NCI-H748 (cell line): Measurements from ENCODE around the gene DMBT1.

Source experiments
- DNase-seq: peaks from one replicate; lab custom pipeline; 2025; ENCODE audit not compliant: unreplicated experiment; lab: John Stamatoyannopoulos, UW

The DMBT1 gene

GRCh38 chr10:122548407-122549085 is 12.0 kb upstream of the DMBT1 start:
- DNase-seq: no peak

DNA sequence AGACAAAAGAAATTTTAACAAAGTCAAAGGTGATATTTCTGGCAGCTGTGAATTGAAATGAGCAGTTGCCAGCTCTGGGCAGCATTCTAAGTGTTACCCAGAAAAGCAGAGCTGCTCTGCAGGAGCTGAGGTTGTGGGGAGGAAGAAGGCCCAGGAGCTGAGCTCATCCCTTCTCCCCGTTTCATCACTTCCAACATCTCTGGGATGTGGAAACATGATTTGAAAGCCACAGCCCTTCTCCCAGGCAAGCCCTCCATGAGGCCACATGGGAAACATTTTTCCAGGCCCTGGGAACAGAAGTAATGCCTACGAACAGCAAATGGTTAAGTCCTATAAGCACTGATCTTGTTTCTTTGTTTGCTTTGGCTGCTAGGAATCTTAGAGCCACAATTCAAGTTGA is 10.9 kb upstream of the DMBT1 start:
- DNase-seq: no peak

- DNase-seq: no peak
Measured at GRCh38 chr10:122550427-122550826, 10.1 kb upstream of the DMBT1 start.

GRCh38 chr10:122550983-122551382 is 9.6 kb upstream of the DMBT1 start:
- DNase-seq: no peak

GRCh38 chr10:122551450-122551849 is 9.1 kb upstream of the DMBT1 start:
- DNase-seq: no peak

GRCh38 chr10:122553341-122553740 is 7.2 kb upstream of the DMBT1 start:
- DNase-seq: no peak

DNA sequence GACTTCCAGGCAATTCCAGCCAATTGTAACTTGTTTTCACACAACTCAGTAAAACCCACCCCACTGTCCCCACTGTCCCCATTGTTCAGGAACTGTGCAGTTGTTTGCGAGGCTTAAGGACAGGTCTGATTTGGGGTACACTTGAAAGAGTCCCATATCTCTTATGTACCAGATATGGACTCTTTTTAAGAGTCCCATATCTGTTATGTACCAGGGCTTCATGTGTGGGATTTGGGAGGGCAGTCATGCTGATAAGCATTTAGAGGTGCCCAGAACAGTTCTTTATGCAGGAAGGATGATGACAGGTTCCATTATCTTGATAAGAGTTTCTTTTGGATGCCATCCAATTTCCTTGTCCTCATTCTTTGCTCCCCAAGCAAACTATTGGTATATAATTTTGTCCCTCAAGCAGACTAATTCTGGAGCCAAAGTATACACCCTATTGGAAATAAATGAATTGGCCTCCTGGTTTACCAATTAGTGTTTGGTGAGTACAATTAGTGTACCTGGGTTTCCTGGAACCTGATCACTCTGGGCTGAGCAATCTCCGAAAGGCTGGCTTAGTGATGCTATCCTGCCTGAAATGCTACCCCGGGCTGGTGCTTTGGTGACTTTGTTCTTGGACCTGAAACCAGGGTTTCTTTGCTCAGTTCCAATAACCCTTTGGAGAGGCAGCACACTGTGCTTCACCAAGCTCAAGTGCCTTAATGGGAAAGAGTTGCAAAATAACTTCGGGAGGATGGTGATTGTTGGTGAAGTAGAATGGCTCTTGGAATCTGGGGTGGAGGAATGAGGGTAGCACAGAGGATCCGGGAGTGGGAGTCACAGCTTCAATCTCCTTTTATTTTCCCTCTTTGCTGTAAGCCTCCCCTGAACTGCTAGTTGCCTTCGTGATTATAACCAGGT is 6.2 kb upstream of the DMBT1 start:
- peak; percentile 9 for DNase-seq

GRCh38 chr10:122555442-122555841 is 5.1 kb upstream of the DMBT1 start:
- DNase-seq: peak; percentile 57

- no peak for DNase-seq
Measured at GRCh38 chr10:122557516-122557915, 3.0 kb upstream of the DMBT1 start.

DNA sequence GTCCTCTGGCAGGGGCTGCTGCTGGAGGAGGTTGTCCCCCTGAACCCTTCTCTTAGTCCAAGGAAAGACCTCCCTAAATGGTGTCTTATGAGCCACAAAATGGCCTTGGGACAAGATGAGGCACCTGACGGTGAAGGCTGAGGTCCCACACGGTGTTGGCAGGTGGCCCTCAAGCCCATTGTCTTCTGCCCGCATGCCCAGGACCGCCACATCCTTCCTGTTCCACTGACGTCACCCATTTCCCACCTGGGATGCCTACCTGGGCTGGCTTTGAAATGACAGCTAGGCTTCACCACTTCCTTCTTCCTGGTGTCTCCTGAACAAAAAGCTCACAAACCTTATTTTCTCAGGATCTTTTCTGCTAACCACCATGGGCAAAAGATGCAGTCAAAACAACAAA is 2.1 kb upstream of the DMBT1 start:
- peak; percentile 7 for DNase-seq

- no peak for DNase-seq
Measured at GRCh38 chr10:122559228-122559627, 1.3 kb upstream of the DMBT1 start.

- no peak for DNase-seq
Measured at GRCh38 chr10:122561212-122561611, 658 bp downstream of the DMBT1 start.

DNA sequence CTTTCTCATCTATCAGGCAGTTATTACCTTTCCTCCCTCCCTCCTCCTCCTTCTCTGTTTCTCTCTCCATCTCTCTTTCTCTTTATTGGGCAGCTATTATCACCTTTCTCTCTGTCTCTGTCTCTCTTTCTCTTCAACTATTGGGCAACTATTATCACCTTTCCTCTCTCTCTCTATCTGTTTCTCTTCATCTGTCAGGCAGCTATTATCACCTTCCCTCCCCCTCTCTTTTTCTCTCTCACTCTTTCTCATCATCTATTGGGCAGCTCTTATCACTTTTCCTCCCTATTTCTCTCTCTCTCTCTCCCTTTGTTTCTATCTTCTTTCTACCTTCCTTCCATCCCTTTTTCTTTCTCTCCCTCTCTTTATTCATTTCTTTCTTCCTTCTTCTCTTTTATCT is 1.2 kb downstream of the DMBT1 start:
- no peak for DNase-seq

GRCh38 chr10:122564980-122565379 is 4.4 kb downstream of the DMBT1 start:
- DNase-seq: no peak

GRCh38 chr10:122565766-122566206 is 5.2 kb downstream of the DMBT1 start:
- DNase-seq: peak; percentile 55

- DNase-seq: no peak
Measured at GRCh38 chr10:122566632-122567031, 6.1 kb downstream of the DMBT1 start.

GRCh38 chr10:122567056-122567660 is 6.6 kb downstream of the DMBT1 start:
- DNase-seq: peak; percentile 9

- no peak for DNase-seq
Measured at GRCh38 chr10:122568551-122568950, 8.0 kb downstream of the DMBT1 start.

DNA sequence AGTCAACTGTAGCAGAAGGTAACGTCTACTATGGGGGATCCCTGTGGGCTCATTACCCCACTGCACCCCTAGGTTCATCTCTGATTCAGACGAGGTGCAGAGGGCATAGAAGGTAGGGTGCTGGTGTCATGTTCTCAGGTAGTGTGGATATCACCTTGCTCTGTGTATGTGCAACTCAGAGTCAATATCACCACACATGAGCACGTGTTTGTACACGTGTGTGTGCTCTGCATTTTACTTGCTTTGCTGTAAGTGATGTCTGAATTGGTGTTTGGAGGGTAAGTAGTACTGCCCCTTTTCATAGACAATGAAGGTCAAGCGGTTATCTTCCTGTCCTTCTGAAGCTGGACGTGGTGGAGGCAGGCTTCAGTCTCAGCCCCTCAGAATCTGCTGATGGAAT is 10.4 kb downstream of the DMBT1 start:
- DNase-seq: no peak

DNA sequence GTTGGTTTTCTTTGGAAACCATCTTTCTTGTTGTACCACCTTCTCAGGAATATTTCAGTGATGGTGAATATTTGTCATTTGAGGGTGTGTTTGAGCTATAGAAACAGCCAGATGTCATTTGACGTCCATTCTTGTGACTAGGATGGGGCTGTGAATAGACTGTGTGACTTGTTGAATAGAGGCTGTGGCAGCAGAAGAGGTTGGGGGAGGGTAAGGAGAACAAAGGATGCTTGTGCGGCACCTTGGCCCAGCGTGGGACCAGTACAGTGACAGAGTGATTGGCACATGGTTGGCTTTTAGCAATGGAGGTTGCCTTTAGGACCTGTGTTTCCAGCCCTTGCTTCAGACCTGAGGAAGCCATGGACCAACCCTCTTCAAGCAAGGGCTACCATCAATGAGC is 11.3 kb downstream of the DMBT1 start:
- DNase-seq: no peak

DNA sequence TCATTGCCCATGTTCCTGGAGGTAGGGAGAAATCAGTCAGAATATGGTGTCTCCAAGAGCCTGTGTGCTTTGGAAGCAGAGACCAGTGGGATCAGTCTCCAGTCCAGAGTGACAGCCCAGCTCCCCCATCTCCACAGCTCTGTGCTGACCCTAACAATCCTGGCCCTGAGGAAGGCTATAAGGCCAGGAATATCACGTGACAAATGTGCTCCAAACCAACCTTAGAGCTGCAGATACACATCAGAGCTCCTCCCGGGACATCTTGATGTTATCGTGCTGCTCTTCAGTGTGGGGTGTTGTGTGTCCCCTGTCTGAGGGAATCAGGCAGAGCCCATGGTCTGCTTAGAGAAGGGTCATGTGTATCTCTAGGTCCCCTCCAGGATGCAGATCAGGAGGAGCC is 15.2 kb downstream of the DMBT1 start:
- no peak for DNase-seq

DNA sequence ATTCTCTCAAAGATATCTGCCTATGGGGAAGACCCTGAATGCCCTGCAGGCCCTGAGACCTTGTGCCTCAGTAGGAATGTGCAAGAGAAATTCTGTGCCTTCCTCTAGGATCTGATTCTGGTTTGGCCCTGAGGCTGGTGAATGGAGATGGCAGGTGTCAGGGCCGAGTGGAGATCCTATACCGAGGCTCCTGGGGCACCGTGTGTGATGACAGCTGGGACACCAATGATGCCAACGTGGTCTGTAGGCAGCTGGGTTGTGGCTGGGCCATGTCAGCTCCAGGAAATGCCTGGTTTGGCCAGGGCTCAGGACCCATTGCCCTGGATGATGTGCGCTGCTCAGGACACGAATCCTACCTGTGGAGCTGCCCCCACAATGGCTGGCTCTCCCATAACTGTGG is 15.7 kb downstream of the DMBT1 start:
- no peak for DNase-seq
